HG02885 (cell line): ENCODE data around the gene CHN1.

Experiments
- ATAC-seq: cut with Tn5 transposase; IDR thresholded peaks from one replicate; pipeline ENCODE4 v1.9.1; 2021; ENCODE audit warnings: mild to moderate bottlenecking; ENCODE audit not compliant: unreplicated experiment, poor library complexity

CHN1 gene, protein sequence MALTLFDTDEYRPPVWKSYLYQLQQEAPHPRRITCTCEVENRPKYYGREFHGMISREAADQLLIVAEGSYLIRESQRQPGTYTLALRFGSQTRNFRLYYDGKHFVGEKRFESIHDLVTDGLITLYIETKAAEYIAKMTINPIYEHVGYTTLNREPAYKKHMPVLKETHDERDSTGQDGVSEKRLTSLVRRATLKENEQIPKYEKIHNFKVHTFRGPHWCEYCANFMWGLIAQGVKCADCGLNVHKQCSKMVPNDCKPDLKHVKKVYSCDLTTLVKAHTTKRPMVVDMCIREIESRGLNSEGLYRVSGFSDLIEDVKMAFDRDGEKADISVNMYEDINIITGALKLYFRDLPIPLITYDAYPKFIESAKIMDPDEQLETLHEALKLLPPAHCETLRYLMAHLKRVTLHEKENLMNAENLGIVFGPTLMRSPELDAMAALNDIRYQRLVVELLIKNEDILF

DNA sequence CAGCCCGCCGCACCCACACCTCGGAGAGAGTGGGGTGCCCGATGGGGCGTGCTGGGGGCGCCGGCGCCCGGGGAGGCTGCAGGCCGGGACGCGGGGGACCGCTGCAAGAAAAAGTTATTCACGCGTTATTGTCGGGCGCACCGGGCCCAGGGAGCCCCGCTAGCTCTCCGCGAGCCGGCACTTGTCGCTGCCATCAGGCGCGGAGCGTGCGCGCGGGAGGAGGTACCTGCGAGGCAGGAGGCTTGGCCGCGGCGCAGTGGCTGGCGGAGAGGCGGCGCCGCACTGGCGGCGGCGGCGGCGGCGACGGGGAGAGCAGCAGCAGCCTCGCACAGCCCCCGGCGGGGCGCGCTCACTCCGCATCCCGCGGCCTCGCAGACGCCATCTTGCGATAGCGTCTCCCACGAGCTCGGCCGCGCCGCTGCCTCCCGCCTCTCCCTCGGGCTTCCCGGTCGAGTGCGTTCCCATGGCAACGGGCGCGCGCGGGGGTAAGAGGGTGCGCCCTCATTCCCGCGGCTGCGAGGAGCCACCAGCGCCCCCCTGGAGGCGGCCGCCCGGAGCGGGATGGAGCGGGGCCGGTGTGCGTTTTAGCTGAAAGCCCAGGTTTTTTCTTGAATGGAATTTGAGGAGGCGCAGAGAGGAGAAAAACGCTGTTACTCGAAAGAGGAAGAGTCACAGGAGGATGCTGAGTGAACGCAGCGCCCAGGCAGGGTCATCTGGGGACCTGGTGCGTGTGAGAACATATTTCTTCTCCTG is at the start of gene CHN1:
Gene CHN1 (minus strand): TSS at position 402 of the 753 bp plus-strand sequence. CDS start 469 bp downstream, outside the sequence.
- peak; percentile 81 for ATAC-seq

DNA sequence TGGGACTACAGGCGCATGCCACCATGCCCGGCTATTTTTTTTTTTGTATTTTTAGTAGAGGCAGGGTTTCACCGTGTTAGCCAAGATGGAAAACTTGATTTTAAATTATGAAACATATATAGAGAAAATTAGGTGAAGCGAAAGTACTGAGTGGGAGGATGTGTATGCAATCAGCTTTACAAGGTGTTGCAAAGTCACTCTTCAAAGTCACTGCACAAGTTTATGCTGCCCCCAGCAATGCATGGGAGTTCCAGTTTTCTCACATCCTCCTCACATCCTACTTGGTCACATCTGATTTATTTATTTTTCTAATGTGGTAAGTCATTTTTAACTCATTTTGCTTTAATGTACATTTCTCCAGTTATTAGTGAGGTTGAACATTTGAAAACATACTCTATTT is 49.2 kb upstream of the CHN1 start:
- ATAC-seq, result peak; percentile 58

DNA sequence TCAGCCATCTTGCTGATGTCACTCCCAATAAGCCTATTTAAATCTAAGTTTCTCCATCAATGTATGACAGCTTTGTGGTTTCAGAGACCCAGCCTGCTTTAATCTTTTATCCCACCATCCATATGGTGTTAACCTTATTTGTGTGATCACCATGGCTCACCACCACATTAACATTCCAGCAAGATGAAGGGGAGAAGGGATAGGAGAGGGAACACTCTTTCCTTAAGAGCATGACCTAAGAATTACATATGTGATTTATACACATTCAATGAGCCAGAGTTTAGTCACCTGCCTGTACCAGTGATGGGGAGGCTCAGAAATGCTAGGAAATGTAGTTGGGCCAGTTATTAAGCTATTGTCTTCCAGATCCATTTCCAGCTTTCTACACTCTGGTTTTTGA is 44.5 kb upstream of the CHN1 start:
- ATAC-seq, result no peak

DNA sequence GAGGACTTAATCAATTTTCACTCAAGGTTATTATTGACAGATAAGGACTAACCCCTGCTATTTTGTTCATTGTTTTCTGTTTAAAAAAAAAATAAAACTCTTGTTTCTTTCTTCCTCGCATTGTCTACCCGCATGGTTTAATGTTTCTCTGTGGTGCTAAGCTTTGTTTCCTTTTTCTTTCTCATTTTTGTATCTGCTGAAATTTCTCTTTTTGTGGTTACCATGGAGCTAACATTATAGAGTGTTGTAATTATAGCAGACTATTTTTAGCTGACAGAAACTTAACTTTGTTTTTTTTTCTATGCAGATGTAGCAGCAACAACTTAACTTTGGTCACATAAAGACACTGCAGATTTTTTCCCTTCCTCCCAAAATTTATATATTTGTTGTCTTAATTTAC is 43.1 kb upstream of the CHN1 start:
- ATAC-seq, result peak; percentile 48

DNA sequence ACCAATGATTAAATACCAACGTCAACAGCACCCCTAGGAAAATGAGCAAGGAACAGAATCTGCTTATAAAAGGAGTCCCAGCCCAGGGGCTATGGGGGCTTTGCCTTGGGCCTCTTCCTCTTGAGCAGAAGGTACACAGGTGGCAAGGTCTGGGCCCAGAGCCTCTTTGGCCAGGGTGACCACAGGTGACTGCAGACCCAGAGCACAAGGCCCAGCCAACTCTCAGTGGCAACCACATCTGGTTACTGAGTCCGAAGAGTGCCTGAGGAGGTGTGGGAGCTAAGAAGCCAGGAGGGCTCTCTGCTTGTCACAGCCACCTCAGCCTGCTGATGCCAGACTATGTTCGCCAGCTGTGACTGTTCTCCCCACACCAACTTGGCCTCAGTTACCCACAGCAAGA is 34.3 kb upstream of the CHN1 start:
- no peak for ATAC-seq

DNA sequence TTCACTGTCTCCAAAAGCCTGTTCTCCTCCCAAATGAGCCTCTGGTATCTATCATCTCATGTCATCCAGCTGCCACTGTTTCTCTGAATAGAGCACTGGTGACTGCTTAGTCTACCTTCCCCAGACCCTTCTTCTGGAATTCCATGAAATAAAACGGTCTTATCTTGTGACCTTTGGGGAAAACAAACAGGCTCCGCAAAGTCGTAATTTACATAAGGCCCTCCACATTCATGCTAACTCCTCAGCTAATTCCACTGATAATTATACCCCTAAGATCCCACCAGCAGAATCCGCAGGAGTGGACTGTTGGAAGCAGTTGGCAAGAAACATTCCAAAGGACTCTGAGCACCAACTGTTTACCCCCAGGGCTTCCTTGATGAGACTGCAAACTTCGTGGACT is 33.9 kb upstream of the CHN1 start:
- no peak for ATAC-seq

DNA sequence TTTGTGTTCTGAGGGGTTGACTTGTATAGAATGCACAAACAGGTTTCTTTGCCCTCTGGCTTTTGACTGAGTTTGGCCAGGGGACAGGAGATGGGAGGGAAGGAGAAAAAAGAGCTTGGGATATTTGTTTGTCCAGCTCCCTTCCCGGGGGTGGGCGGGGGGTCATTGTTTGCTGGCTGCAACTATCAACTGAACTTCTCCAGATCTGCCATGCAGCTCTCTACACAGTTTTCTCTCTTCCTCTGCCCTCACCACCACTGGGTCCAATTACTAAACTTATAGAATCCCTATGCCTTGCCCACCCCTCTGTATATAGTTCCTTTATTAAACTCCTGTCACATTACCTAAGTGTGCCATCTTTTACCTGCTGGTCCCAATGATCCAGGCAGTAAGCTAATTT is 32.8 kb upstream of the CHN1 start:
- no peak for ATAC-seq

DNA sequence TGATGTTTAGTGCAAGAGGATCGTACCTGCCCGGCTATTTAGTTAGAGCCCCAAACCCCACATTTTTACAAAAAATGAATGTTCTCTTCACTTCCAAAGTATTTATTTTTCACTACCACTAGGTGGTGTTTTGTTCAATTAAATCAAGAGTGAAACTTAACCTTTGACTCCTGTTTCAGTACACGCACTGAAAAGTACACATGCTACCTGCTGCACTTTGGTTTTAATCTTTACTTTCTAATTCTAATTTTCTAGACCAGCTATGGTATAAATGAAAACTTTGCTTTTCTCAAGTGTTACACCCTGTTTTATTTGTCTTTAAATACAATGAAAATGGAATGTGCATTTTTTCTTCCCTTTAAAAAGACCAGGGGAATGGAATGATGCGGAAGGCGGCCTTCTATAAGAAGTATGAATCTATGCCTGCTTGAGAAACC is 31.4 kb upstream of the CHN1 start:
- ATAC-seq, result no peak

DNA sequence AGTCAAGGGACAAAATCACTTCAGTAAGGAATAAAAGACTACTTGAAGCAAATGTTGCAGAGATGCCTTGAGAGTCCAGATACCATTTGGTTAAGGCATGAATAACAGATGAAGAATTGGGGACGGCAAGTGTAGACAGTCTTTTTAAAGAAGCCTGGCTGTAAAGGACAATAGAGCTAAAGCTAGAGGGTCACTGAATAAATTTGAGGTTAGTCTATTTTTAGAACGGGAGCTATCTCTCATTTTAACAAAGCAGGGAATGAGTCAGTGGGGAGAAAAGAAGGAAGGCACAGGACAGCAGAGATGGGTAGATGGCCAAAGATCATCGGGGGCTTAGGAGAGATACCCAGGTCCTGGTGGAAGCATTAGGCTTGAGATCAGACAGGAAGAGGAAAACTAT is 30.6 kb upstream of the CHN1 start:
- ATAC-seq, result no peak

DNA sequence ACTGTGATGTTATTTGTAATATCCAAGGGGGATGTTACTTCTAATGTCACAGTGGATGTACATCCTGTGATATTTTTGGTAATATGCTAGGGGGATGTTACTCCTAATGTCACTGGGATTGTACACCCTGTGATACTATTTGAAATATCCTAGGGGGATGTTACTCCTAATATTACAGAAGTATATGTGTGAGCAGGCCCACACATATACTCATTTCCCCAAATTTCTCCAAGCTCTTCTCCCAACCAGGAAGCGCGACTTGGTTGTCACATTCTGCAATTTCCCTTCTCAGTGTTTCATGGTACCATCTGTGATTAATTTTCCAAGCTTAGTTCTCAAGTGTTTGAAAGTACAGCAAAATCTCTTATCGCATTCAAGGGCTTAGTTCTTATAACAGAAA is 29.5 kb upstream of the CHN1 start:
- ATAC-seq, result no peak

DNA sequence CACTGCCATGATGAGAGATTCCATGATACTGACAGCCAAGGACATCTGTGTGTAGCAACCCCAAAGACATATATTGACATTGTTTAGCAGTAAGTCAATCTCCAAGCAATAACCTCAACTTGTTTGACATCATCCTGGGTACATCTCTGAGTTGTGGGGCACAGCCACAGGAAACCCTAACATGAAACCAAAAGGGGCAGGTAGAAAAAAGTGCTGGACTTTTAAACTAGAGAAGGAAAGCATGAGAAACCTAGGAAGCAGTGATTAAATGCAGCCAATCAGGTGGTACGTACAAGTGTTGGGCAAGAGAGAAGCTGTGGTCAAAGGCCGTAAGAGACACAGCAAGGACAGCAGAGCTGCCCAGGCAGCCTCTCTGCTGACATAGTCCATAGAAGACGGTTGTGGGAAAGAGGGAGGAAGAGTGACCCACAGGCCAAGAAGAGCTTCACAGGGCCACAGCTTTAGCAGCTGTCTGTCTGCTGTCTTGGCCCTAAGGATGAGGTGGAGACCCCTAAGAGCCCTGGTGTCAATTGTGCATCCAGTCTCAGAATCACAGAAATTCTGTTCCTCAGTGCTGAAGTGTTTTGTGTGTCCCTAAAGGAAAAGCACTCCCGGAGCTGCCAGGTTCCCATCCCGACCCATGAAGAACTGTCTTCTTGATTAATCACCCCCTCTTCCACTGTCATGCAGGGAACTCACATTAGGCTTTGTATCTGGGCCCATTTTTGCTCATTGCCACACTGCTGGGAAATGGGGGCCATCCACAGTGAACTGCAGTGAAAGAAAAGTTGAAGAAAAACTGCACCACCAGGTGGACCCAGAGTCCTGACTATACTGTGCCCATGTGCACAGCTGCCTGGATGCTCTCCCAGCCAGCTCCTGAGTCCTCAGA is 25.4 kb upstream of the CHN1 start:
- no peak for ATAC-seq

DNA sequence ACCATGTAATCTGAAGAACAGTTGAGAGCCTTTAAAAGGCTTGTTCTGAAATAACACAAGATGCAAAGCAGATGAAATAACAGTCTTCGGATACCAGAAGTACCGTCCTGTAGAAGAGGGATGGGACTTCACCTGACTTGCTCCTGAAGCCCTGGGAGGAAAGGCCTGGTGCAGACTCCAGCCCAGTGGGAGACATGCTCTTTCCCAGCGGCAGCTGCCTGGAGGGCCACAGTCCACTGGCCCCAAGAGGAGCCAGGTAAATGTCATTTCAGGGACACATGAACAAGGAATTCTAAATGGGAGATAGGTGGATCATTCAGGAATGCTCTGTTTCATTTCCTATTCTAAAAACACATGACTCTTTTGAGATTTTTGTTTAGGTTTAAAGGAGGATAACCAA is 22.6 kb upstream of the CHN1 start:
- ATAC-seq, result no peak

DNA sequence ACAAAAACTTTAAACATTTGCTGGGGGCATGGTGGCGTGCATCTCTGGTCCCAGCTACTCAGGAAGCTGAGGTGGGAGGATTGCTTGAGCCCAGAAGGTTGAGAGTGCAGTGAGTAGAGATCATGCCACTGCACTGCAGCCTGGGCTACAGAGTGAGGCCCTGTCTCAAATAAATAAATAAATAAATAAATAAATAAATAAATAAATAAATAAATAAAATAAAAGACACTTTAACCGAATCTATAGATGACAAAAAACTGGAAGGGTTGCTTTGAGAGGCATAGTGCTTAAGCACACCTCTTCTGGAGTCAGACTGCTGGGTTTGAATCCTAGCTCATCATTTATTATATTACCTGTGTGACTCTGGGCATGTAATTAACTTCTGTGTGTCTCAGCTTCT is 21.2 kb upstream of the CHN1 start:
- ATAC-seq, result no peak

DNA sequence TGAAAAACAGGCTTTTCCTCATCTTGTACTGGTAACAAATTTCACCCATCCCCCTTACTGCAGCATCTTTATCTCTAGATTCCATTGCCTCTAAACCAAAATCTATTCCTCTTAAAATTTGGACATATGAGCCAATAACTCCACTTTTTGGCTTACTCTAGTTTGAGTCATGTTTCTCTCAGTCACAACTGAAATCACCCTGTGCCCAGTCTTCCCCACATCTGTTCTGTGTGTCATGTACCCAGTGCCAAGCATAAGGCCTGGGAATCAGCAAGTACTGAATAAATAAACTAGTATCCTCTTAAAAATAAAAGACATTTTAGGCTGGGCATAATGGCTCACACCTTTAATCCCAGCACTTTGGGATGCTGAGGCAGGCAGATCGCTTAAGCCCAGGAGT is 20.8 kb upstream of the CHN1 start:
- no peak for ATAC-seq

DNA sequence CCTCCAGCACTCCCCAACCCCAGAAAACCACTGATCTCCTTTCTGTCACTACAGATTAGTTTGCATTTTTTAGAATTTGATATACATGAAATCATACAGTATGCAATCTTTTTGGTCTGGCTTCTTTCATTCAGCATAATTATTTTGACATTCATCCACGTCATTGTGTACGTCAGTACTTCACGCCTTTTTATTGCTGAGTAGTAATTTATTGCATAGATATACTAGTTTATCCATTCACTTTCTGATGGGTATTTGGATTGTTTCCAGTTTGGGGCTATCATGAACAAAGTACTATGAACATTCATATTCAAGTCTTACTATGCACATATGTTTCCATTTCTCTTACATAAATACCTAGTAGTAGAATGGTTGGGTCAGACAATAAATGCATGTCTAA is 20.1 kb upstream of the CHN1 start:
- no peak for ATAC-seq

DNA sequence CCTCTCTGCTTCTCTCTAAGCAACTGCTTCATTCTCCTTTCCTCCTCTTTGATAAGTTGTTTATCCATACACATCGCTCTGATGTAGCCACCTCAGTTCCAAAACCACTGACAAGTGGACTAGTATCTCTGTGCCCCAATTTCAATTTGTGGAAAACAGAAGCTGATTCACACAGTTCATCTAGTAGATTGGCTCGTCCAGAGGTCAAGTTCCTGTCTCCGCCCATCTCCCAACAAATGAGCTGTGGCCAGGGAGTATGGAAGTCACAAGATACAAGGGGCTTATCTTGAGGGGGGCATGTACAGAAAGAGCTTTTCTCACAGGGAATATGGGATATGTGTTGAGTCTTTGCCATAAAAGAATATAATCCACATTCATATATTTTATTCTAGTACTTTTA is 17.7 kb upstream of the CHN1 start:
- no peak for ATAC-seq

DNA sequence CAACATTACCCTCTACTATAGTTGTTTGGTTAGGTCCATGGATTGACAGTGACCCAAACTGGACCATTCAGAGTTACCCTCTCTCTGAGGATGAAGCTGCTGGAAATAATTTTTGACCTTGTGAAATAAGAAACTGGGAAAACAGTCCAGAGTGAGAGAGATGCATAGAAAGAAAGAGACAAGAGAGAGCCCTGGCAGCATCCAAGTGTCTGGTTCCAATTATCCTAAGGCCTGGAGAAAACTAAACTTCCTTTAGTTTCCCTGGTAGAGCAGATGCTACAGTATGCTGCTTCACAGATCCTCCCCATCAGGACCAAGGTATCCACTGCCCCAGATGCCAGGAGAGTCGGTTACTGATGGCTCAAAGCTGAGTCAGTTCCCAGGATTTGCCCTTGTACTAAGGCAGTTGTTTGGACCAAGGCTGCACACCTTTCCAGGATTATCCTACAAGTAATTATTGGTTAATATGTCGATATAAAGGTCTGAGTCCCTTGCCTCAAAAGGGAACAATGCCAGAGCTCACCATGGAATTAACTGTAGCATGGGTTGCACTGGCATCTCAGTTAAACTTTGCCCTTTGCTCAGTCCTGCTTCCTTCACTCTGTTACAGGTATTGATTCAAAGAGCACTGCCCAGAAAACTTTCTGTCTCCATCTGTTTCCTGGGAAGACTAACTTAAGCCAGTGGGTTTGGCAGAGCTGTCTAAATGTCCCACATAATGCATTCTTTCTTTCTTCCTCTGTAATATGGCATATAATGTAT is 14.6 kb upstream of the CHN1 start:
- ATAC-seq, result no peak

DNA sequence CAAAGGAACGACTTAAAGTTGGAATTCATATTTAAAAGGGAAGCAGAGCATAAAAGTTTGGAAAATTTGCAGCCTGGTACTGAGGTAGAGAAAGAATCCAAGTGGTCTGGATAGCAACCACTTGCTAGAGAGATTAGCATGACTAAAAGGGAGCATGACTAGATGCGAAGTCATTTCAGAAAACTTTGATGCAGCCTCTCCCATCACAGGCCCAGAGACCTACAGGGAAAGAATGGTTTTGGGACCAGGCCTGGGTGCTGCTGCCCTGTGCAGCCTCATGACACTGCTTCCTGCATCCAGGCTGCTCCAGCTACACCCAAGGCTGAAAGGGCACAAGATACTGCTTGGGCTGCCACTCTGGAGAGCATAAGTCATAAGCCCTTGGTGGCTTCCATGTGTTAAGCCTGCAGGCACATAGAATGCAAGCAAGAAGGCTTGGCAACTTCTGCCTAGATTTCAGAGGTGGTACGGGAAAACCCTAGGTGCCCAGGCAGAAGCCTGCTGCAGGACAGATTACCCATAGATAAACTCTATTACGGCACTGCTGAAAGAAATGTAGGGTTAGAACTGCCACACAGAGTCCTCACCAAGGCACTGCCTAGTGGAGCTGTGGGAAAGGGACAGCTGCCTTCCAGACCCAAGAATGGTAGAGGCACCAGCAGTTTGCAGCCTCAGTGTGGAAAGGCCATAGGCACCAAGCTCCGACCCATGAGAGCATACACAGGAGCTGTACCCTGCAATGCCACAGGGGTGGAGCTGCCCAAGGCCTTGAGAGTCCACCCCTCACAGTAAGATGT is 12.6 kb upstream of the CHN1 start:
- no peak for ATAC-seq

DNA sequence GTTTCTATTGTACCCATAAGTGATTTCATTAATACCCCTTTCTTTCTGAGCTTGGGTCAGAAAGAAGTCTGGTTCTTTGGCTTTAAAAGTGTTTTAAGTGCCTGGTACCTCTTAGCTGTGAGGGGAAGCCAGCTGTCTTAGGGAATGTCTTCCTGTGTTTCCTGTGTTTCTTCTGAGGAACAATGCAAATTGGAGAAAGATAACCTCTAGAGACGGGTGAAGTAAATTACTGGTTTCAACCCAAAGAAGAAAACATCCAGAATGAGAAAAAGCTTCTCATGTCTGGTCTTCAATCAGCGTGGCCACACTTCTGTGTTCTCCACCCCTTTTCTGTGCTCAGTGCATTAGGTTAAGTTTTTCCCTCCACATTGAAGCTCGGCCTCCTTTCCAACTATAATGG is 10.2 kb upstream of the CHN1 start:
- ATAC-seq, result no peak
